ENCODE results near the gene ATAD3C. TPM values are rescaled to one million over a fixed set of nuclear protein-coding genes. Genes with fewer than 3 reads are reported as not detected.
"Not testable (repeated sequence)": the region's sequence is repeated elsewhere in the genome, so short reads cannot be mapped to it uniquely, and the experiment has no call there.

The ATAD3C gene
- total RNA-seq, 2 experiments from 2014 or later, result 0.17 to 0.69 TPM

DNA sequence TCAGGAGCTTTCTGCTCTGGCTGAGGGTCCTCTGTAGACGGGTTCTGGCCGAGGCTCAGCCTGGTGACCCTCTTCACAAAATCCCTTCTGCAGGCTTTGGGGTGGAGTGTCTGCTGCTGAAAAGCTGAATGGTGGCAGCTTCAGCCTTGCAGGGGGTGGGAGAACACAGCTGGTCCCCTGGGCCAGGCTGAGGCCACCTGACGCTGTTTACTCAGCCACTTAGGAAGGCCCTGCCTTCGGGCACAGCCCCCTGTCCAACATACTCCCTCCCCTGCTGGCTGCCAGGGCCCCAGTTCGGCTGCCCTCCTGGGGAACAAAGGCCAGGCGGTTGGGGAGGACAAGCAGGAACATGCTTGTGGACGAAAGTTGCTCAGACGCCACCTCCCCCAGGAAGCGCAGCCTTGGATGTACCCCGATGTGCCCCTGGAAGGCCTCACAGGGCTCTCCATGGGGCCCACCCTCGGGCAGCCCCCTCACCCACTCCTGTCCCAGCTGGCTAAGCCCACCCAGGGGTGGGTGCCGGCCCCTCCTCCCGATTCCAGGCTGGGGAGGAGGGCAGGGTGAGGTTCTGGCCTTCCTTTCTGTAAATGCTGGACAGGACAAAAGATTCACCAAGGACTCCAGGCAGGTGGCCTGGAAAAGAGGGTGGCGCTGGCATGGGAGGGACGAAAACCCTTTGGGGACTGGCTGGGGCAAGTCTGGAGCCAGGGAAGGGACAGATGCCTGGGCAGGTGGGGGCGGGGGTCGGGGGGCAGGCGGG, 28.2 kb upstream of the ATAD3C start, which contains the start of gene ANKRD65:
Gene ANKRD65 (minus strand): TSS at position 130 of the 760 bp plus-strand sequence. CDS start 271 bp downstream, outside the sequence.
- ChIA-PET POLR2A (no interaction called here), CTCF (interaction anchor here (0.9 kb wide), 1 partner anchor 19 kb away, joined by 3 read pairs; no protein-coding TSS in a partner anchor)
- DNase-seq, result no peak
- peaks cover 15% of the 10 kb centered on the region for H3K4me1 Mint-ChIP-seq
- no peak within 1 kb of the TSS for H3K27ac Mint-ChIP-seq
- no peak within 1 kb of the TSS for H3K4me3 Mint-ChIP-seq
- peaks cover 9% of the 10 kb centered on the region for H3K27me3 Mint-ChIP-seq
- no peaks in the 10 kb centered on the region for H3K36me3 Mint-ChIP-seq (ENCODE audit: low read depth)
- no peaks in the 10 kb centered on the region for H3K9me3 Mint-ChIP-seq

DNA sequence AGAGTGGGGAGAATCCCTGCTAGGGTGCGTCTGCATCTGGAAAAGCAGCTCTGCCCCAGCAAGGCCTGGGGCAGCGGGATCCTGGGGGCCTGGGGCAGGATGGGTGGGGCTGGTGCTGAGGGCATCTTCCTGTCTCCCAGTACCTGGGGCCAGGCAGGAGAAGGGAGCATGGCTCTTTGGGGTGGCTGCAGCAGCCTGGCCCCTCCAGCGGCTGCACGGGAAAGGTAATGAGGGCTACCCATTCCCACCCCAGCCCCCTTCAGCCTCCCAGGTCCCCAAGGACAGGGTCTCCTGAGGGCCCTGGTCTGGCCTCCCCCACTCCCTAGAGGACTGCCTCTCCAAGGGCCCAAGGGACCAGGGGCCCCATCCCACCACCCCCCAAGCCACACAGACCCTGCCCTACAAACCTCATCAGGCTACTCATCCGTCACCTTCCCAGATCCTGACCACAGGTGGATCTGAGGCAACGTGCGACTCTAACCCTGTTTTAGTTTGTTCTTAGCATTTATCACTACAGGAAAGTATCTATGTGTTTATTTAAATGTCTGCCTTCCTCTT, 27.5 kb upstream of the ATAD3C start:
- ChIA-PET POLR2A (no interaction called here), CTCF (no interaction called here)
- no peaks in the 10 kb centered on the region for H3K9me3 Mint-ChIP-seq
- H3K27me3 Mint-ChIP-seq, result peaks cover 10% of the 10 kb centered on the region
- no peak overlapping the region for H3K4me3 Mint-ChIP-seq
- H3K27ac Mint-ChIP-seq, result no peak overlapping the region
- DNase-seq, result no peak
- H3K4me1 Mint-ChIP-seq, result peaks cover 15% of the 10 kb centered on the region
- no peaks in the 10 kb centered on the region for H3K36me3 Mint-ChIP-seq (ENCODE audit: low read depth)

DNA sequence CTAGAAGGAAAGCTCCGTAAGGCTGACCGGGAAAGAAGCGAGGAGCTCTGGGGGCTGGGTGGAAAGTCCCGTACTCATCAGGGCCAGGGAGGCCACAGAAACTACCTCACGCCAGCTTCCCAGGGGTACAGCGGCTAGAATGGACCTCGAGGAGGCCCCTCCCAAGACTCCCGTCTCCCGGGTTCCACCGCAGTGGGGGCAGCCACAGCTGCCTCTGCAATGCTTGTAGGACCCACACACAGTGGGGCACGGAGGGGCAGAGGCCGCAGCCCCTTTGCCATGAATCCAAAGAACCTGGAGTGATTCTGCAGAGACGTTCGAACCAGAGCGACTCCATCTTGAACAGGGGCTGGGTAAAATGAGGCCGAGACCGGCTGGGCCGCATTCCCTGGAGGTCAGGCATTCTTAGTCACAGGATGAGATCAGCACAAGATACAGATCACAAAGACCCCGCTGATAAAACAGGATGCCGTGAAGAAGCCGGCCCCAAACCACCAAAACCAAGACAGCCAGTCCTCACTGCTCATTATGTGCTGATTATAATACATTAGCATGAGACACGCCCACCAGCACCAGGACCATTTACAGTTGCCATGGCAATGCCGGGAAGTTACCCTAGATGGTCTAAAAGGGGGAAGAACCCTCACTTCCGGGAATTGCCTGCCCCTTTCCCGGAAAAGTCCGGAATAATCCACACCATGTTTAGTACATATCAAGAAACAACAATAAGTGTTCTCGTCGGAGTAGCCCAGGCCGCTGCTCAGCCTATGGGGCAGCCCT, 26.8 kb upstream of the ATAD3C start:
- no peak overlapping the region for H3K4me3 Mint-ChIP-seq
- H3K27me3 Mint-ChIP-seq, result peaks cover 9% of the 10 kb centered on the region
- no peaks in the 10 kb centered on the region for H3K36me3 Mint-ChIP-seq (ENCODE audit: low read depth)
- DNase-seq, result no peak
- ChIA-PET POLR2A (no interaction called here), CTCF (no interaction called here)
- peaks cover 12% of the 10 kb centered on the region for H3K4me1 Mint-ChIP-seq
- no peaks in the 10 kb centered on the region for H3K9me3 Mint-ChIP-seq
- H3K27ac Mint-ChIP-seq, result no peak overlapping the region

DNA sequence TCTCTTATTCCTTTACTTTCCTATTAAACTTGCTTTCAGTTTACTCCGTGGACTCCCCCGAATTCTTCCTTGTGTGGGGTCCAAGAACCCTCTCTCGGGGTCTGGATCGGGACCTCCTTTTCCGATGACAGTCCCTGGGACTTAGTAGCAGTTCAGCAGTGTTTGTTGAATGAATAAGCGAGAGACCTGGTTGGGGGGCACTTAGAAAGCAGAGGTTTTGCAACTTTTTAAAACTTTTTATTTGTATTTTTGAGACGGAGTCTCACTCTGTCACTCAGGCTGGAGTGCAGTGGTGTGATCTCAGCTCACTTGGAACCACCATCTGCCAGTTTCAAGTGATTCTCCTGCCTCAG, 26.3 kb upstream of the ATAD3C start:
- H3K36me3 Mint-ChIP-seq (ENCODE audit: low read depth), result no peaks in the 10 kb centered on the region
- H3K4me3 Mint-ChIP-seq, result no peak overlapping the region
- H3K9me3 Mint-ChIP-seq, result no peaks in the 10 kb centered on the region
- ChIA-PET CTCF (interaction anchor here (1.0 kb wide), 1 partner anchor 79 kb away, joined by 3 read pairs; no protein-coding TSS in a partner anchor), POLR2A (no interaction called here)
- no peak for DNase-seq
- H3K27ac Mint-ChIP-seq, result no peak overlapping the region
- H3K4me1 Mint-ChIP-seq, result peaks cover 7% of the 10 kb centered on the region
- H3K27me3 Mint-ChIP-seq, result peaks cover 9% of the 10 kb centered on the region

DNA sequence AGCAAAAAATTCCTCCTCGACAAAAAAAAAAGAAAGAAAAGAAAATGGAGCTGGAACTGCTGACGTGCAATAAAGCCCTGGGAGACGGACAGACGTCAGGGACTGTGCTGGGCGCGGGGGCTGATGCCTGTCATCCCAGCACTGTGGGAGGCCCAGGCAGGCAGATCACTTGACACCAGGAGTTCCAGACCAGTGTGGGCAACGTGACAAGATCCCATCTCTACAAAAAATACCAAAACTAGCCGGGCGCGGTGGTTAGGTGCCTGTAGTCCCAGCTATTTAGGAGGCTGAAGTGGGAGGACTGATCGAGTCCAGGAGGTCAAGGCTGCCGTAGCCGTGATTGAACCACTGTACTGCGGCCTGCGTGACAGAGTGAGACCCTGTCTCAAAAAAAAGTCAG, 24.8 kb upstream of the ATAD3C start:
- Mint-ChIP-seq H3K27me3 (peaks cover 16% of the 10 kb centered on the region), H3K9me3 (no peaks in the 10 kb centered on the region), H3K36me3 (ENCODE audit: low read depth) (no peaks in the 10 kb centered on the region), H3K27ac (no peak overlapping the region), H3K4me3 (no peak overlapping the region), H3K4me1 (peaks cover 5% of the 10 kb centered on the region)
- DNase-seq, result no peak
- ChIA-PET CTCF (interaction anchor here (0.6 kb wide), 1 partner anchor 10 kb away, joined by 3 read pairs; no protein-coding TSS in a partner anchor), POLR2A (no interaction called here)

DNA sequence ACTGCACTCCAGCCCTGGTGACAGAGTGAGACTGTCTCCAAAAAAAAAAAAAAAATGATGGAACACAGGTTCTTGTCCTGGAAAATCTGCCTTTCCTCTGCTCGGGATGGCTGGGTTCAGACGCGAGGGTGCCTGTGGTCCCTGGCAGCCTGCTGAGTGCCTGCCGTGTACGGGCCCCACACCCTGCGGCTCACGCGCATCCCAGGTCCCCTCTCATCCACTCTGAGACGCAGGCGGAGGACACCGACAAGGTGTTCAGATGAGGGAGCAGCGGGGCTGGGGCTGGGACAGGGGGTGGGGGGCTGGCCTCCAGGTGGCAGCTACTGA, 24.1 kb upstream of the ATAD3C start:
- Mint-ChIP-seq H3K4me1 (peaks cover 5% of the 10 kb centered on the region), H3K9me3 (no peaks in the 10 kb centered on the region), H3K4me3 (no peak overlapping the region), H3K27ac (no peak overlapping the region), H3K27me3 (peaks cover 19% of the 10 kb centered on the region), H3K36me3 (ENCODE audit: low read depth) (no peaks in the 10 kb centered on the region)
- ChIA-PET POLR2A (no interaction called here), CTCF (no interaction called here)
- DNase-seq, result no peak

DNA sequence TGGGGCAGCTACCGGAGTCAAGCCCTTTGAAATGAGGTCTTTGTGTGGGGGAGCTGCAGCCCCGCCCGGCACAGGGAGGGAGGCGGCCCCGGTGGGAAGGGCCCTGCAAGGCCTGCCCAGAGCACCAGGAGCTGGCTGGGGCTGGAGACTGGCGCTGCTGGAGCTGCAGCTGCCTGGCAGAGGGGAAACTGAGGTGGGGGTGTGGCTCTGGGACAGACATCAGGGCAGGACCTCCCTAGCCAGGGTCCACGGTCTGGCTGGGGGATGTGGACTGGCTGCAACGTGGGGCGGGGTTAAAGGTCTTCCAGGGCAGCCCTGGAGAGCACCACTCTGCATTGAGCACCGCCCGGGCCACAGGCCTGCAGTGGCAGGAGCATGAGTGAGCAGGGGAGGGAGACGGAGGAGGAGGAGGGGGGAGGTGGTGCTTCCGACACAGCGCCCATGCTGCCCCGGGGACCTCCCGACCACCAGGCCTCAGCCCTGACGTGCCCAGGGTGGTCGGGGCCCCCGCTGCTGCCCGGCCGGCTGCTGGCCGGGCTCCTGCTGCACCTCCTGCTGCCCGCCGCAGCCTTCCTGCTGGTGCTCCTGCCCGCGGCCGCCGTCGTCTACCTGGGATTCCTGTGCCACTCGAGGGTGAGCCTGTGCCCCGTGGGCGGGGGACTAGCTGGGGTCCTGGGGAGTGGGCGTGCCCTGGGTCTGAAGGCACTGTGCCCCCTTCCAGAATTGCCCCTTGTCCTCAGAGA, 23.6 kb upstream of the ATAD3C start:
- POLR2A ChIA-PET, result no interaction called here
- no peak overlapping the region for H3K27ac Mint-ChIP-seq
- H3K4me3 Mint-ChIP-seq, result no peak overlapping the region

DNA sequence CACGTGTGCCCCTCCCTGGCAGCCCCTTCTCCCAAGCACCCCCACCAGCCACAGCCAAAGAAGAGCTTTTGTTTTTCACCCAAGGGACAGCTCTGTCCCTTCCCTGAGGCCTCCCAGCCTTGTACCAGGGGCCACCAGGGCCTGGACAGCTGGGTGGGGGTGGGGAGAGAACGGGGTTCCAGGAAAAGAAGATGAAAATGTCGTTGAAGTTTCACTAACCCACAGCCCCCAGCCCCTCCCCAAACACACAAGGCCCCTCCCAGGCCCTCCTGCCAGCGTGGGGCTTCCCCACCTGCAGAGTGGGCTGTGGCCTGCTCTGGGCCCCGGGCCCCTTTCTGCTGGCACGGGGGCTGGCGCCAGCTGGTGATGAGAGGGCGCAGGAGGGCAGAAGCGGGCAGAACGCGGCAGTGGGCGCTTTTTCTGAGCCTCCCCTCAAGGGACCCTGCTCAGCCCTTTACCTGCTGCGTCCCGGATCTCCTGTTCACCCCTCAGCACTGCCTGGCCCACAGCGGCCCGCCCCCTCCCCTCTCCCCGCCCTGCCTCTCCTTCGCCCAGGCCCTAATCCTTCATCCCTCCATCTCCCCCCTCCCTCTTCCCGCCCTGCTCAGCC, 22.9 kb upstream of the ATAD3C start:
- ChIA-PET CTCF (interaction anchor here (0.5 to 1.3 kb wide), 2 partner anchors 11 to 49 kb away, joined by 3 to 4 read pairs; no protein-coding TSS in a partner anchor), POLR2A (no interaction called here)
- no peak overlapping the region for H3K4me3 Mint-ChIP-seq
- peaks cover 5% of the 10 kb centered on the region for H3K4me1 Mint-ChIP-seq
- DNase-seq, result no peak
- peaks cover 16% of the 10 kb centered on the region for H3K27me3 Mint-ChIP-seq
- no peaks in the 10 kb centered on the region for H3K36me3 Mint-ChIP-seq (ENCODE audit: low read depth)
- H3K9me3 Mint-ChIP-seq, result no peaks in the 10 kb centered on the region
- no peak overlapping the region for H3K27ac Mint-ChIP-seq

More for the DNA sequence above, 23.6 kb upstream of the ATAD3C start:
- CTCF ChIA-PET, result interaction anchor here (0.5 to 1.3 kb wide), 2 partner anchors 11 to 48 kb away, joined by 3 to 4 read pairs; no protein-coding TSS in a partner anchor
- DNase-seq, result no peak
- peaks cover 5% of the 10 kb centered on the region for H3K4me1 Mint-ChIP-seq
- no peaks in the 10 kb centered on the region for H3K36me3 Mint-ChIP-seq (ENCODE audit: low read depth)
- H3K9me3 Mint-ChIP-seq, result no peaks in the 10 kb centered on the region
- H3K27me3 Mint-ChIP-seq, result peaks cover 16% of the 10 kb centered on the region

DNA sequence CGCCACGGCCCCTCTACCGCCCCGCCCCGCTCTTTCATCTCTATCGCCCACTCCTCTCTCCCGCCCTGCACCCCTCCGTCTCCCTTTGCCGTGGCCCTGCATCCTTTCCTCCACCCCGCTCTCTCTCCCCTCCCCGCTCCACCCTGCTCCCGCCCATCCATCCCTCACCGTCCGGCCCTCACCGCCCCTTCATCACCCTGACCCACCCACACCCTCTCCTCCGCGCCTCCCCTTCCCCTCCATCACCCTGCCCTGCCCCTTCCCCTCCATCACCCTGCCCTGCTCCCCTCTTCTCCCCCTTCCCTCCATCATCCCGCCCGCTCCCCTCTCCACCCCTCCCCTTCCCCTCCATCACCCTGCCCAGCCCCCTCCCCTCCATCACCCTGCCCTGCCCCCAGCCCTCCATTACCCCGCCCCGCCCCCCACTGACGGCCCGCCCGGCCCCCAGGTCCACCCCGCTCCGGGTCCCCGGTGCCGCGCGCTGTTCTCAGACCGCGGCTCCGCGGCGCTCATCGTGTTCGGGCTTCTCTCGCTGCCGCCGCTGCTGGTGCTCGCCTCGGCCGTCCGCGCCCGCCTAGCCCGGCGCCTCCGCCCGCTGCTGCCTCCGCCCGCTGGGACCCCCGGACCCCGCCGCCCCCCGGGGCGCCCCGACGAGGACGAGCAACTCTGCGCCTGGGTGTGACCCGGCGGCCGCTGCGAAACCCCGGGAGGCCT, 22.2 kb upstream of the ATAD3C start:
- no peak for DNase-seq
- peaks cover 16% of the 10 kb centered on the region for H3K27me3 Mint-ChIP-seq
- H3K4me3 Mint-ChIP-seq, result no peak overlapping the region
- ChIA-PET POLR2A (no interaction called here), CTCF (no interaction called here)
- peaks cover 5% of the 10 kb centered on the region for H3K4me1 Mint-ChIP-seq
- no peaks in the 10 kb centered on the region for H3K9me3 Mint-ChIP-seq
- H3K36me3 Mint-ChIP-seq (ENCODE audit: low read depth), result no peaks in the 10 kb centered on the region
- no peak overlapping the region for H3K27ac Mint-ChIP-seq

DNA sequence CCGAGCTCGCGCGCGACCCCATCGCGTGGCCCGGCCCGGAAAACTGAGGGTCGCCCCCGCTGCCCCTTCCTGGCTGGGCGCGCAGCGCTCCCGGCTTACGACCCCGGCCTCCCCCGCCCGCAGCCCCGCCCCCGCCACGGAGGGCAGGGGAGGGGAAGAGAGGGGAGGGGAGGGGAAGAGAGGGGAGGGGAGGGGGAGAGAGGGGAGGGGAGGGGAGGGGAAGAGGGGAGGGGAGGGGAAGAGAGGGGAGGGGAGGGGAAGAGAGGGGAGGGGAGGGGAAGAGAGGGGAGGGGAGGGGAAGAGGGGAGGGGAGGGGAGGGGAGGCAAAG, 21.7 kb upstream of the ATAD3C start:
- Mint-ChIP-seq H3K9me3 (no peaks in the 10 kb centered on the region), H3K4me1 (peaks cover 5% of the 10 kb centered on the region), H3K27me3 (peaks cover 16% of the 10 kb centered on the region), H3K4me3 (no peak overlapping the region), H3K27ac (no peak overlapping the region), H3K36me3 (ENCODE audit: low read depth) (no peaks in the 10 kb centered on the region)
- CTCF ChIA-PET, result interaction anchor here (0.8 to 1.3 kb wide), 2 partner anchors 13 to 167 kb away, joined by 3 read pairs; no protein-coding TSS in a partner anchor
- POLR2A ChIA-PET, result no interaction called here
- DNase-seq, result no peak

DNA sequence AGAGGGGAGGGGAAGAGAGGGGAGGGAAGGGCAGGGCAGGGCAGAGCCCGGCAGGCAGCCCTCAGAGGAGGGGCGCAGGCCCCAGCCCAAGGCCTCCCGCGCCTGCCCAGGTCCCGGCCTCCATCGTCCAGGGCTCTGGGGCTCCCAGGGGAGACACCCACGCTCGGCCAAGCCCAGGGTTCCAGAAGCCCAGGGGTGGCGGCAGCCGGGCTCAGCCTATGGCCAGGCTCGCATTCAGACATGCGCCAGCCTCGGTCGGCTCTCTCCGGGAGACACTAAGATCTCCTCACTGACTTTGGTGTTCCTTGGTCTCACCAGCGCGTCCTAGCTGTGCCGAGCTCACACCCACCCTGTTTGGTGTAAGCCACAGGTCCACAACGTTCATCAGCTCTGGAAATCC, 21.3 kb upstream of the ATAD3C start:
- Mint-ChIP-seq H3K4me3 (no peak overlapping the region), H3K9me3 (no peaks in the 10 kb centered on the region), H3K4me1 (peaks cover 5% of the 10 kb centered on the region), H3K36me3 (ENCODE audit: low read depth) (no peaks in the 10 kb centered on the region), H3K27me3 (peaks cover 16% of the 10 kb centered on the region), H3K27ac (no peak overlapping the region)
- no peak for DNase-seq
- ChIA-PET POLR2A (no interaction called here), CTCF (interaction anchor here (0.8 to 2.2 kb wide), 3 partner anchors 13 to 166 kb away, joined by 3 to 5 read pairs (median 3); no protein-coding TSS in a partner anchor)

DNA sequence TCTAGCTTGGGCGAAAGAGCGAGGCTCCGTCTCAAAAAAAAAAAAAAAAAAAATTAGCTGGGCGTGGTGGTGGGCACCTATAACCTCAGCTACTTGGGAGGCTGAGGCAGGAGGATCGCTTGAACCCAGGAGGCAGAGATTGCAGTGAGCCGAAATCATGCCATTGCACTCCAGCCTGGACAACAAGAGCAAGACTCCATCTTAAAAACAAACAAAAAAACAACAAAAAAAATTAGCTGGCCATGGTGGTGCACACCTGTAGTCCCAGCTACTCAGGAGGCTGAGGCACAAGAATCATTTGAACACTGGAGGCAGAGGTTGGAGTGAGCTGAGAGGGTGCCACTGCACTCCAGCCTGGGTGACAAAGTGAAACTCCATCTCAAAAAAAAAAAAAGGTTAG, 20.5 kb upstream of the ATAD3C start:
- peaks cover 16% of the 10 kb centered on the region for H3K27me3 Mint-ChIP-seq
- DNase-seq; H3K9me3 Mint-ChIP-seq; H3K4me3 Mint-ChIP-seq; H3K36me3 Mint-ChIP-seq (ENCODE audit: low read depth); H3K27ac Mint-ChIP-seq; POLR2A ChIA-PET; H3K4me1 Mint-ChIP-seq: not testable (repeated sequence)
- CTCF ChIA-PET, result interaction anchor here (0.8 to 2.2 kb wide), 5 partner anchors 9 to 165 kb away, joined by 3 to 5 read pairs (median 3); partner anchors contain the start of gene CCNL2

Measured in activated CD4-positive, alpha-beta T cell treated with anti-CD3 and anti-CD28 coated beads, Interleukin-2, amount 10 ng/mL, durations not matched to agents 7 days and 5 days (primary cell).